Stimulated activated CD4-positive, alpha-beta T cell treated with anti-CD3 and anti-CD28 coated beads, Interleukin-1b, Interleukin-23, amount 100 ng/mL, for 48 hours (primary cell): Measurements from ENCODE around the gene ABAT.
"Not testable (repeated sequence)": the region's sequence is repeated elsewhere in the genome, so short reads cannot be mapped to it uniquely, and the experiment has no call there.

Experiments
- DNase-seq: peaks from one replicate; pipeline ENCODE4 v3.0.0-alpha.2; 2020

Gene ABAT

DNA sequence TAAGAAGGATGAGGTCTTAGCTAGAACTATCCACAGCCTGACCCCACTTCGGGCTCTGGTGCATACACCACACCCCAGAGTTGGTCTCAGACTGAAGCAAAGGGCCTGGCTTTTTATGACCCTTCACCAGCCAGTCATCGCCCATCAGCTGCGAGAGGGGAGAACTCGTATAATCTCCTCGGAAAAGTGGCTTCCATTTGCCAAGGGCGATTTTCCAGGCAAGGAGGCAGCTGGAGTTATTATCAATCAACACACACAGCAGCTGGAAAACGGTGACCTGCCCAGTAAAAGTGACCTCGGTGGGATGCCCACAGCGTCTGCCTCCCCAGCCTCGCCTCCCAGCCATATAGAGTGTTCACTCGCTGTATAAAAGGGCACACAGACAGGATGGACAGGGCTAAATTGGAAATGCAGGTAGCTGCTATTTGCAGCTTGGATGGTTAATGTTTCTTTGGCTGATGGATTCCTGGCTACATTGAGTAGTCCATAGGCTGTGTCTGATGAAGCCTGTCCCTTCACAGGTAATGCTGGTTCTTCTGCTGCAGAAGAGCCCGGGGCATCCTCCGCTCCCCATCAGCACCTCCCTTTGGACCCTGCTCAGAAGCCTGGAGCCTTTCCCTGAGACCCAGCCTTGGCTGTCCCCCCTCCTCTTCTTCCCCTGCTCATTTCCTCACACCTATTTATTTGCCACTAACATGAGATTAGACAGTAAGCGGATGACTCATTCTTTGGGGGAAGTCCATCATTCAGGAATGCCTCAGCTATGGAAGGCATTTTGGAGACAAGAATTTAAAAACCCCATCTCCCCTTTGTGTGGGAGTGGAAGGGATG is 77.3 kb downstream of the ABAT start:
- DNase-seq, result no peak

DNA sequence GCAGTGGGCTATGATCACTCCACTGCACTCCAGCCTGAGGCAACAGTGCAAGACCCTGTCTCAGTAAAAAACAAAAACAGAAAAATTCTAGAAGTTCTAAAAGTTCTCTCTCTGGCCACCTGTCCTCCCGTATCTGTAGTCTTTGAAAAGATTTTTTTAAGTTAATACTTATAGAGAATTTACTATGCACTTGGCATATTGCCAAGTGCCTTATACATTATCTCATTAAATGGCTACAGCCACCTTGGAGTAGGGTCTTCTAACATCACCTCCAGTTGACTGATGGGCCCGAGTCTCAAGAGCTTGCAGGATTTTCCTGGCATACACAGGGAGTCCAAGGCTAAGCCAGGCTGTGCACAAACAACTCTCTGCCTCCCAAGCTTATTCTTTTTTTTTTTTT is 78.3 kb downstream of the ABAT start:
- DNase-seq, result no peak

DNA sequence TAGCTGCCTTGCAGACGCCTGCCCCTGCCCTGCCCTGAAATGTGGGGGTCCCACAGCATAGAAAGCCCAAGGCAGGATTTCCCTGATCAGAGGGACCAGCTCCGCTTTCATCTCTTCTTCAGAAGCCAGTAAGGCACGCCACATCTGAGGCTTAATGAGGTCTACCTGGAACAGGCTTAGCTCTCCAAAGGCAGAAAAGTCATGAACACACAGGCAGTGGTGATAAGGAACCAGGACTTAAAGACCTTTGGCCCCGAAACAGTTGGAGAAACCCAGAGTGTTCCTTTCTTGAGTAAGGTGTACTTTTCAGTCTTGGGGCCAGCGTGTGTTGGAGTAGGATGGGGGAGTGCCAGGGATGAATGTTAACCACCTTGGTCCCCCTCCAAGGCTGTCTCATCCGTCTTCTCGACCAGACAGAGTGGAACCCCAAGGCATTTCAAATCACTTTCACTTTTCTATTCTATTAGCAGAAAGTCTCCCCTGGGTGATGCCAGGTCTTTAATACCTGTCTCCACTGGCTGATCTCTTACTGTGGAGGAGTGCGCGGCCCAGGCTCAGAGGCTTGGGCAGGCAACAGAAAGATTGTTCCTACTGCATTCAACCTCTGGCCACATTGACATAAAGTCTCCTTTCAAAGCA is 79.1 kb downstream of the ABAT start:
- no peak for DNase-seq

DNA sequence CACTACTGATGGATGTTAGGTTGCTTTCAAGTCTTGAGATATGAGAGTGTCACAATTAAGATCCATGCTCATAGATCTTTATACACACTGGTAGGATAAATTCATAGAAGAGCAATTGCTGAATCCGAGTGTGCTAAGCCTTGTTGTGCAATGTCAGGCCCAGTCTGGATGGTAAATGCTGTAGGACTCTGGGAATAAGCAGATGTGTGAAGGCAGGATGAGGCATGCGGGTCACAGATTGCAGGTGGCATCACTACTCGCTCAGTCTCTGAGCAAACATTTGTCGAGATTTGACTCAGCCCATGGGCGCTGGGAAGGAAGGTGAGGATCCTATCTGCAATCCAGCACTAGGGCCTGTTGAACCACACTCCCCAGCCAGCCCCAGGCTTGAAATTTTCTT is 82.3 kb downstream of the ABAT start:
- no peak for DNase-seq

DNA sequence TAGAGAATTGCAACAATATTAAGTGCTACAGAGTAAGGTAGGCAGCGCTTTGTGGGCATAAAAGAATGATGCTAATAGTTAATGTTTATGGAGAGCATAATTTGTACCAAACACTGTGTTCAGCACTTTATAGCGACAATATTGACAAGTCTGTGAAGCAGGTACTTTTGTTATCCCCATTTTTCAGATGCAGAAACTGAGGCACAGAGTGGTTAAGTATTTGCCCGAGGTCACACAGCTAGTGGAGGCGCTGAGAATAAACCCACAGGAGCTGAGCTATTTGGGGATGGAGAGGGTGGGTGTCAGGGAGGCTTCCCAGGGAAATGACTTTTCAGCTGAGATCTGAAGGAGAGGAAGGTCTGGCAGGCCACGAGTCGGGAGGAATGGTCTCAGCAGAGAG is 83.6 kb downstream of the ABAT start:
- no peak for DNase-seq

DNA sequence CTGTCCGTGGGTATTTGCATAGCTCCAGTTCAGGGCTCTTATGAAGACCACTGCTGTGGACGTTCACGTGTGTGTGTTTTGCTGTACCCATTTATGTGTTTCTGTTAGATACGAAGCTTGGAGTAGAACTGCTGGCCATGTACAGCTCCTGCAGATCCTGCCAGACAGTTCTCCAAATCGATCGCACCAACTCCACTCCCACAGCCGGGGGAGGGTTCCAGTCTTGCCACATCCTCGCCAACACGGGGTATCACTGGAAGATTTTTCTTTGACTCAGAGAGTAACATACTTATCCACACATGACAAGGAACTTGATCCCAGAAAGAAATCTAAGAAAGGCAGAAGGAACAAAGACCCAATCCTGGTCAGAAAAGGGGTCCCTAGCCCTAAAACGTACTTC is 85.6 kb downstream of the ABAT start:
- no peak for DNase-seq

DNA sequence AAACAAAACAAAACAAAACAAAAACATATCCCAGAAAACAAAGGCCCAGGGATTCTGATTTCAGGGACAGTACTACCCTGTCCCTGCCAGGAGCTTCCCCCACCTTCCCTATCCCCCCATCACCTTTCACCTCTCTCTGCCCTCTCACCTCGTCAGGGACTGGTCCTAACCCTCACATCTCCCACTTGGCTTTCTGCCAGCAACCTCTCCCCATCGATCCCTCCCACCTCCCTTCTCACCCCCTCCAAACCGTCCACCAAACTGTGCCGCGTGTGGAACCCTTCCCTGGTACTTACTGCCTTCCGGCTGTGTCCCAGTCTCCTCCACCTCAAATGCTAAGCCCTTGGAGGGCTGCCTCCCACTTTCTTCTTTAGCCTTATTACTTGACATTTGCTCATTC is 86.7 kb downstream of the ABAT start:
- no peak for DNase-seq

DNA sequence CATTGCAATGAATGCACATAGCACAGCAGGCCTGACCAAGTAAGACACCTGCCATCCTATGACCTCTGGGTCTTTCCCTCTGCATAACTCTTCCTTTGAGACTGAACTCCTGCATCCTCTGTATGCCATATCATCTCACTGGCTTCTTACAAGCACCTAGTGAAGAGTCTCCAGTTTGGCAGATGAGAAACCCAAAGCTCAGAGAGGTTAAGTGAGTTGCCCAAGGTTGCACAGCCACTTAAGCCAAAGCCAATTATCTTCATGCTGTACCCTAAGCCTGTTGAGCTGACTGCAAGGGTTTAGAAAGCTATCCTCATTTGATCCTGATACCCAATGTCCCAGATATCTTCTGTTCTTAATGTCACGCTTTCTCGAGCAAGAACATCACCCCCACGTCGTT is 87.8 kb downstream of the ABAT start:
- no peak for DNase-seq

DNA sequence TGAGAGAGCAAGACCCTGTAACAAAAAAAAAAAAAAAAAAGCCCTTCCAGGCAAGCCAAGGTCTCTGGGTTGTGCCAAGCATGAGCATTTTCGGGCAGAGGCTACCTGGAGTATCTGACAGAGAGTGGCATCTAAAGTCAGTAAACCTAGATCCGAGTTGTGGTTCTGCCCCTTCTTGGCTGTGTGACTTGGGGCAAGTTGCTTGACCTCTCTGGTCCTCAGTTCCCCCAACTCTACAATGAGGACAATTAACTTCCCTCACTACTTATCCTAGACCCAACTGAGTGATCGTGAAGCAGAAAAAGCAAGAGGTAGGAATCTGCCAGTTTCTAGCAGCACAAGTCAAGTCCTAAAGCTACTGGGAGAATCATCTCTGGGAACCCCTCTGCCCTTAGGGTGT is 88.7 kb downstream of the ABAT start:
- no peak for DNase-seq

DNA sequence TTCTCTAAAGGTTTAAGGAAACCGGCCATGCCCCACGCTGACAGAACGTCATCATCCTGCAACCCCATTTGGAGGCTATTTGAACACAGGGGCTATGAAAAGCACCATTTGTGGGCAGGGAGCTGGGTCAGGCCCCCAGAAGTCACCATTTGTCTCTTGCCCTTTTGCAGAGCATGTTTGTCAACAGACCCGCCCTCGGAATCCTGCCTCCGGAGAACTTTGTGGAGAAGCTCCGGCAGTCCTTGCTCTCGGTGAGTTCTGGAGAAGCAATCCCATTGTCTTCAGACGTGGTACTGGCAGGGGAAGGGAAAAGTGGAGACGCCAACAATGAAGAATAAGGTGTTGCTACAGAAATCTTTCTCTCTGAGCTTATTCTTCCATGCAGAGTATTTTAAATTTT is 89.5 kb downstream of the ABAT start:
- DNase-seq, result no peak

DNA sequence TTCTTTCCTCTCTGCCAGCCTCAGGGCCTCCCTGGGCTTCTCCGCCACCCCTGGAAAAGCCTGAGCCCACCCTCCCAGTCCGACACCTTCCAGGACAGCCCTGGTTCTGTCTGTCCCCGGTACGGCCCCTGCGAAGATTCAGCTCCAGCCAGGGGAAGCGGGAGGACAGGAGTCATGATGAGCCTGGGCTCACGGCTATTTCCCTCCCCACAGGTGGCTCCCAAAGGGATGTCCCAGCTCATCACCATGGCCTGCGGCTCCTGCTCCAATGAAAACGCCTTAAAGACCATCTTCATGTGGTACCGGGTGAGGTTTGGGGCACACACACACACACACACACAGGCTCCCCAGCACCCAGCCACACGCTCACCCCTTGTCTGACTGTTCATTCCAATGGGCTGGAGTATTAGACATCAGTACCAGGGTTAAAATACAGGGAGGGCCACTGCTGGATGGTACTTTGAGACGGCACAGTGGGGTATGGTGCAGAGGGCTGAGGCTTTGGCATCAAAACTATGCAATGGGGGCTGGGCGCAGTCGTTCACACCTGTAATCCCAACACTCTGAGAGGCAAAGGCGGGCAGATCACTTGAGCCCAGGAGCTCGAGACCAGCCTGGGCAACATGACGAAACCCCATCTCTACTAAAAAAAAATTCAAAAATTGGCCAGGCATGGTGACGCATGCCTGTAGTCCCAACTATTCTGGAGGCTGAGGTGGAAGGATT is 90.3 kb downstream of the ABAT start:
- no peak for DNase-seq

DNA sequence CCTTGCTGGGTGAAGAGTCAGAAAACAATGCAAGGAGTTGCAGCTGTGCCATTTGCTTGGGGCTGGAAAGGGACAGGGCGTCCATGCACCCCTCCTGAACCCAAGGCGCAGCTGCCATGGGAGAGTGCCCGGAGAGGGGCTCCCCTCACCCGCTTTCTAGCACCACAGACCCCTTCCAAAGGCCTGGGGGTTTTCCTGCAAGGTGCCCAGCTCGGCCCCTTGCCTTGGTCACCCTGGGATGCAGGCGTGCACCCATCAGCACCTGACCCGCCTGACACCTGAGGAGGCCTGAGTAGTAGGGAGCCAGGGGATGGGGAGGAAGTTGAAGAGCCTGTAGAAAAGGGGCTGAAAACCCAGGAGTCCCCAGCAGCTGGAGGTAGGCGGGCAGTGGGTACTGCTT is 92.8 kb downstream of the ABAT start:
- DNase-seq, result no peak

DNA sequence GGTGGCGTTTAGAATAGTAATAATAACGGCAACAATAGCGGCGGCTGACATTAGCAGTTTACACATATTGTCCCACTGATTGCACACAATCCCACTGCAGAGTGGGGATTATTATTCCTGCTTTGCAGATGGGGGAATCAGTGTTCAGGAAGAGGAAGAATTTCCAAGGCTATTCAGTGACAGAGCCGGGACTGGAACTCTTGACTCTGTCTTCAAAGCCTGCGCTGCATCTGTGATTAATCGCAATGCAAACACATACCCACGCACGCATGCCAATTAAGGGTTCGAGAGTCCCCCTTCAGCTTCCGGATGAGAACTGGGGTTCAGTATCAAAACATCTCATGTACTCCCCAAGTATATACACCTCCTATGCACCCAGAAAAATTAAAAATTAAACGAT is 93.9 kb downstream of the ABAT start:
- DNase-seq, result no peak

DNA sequence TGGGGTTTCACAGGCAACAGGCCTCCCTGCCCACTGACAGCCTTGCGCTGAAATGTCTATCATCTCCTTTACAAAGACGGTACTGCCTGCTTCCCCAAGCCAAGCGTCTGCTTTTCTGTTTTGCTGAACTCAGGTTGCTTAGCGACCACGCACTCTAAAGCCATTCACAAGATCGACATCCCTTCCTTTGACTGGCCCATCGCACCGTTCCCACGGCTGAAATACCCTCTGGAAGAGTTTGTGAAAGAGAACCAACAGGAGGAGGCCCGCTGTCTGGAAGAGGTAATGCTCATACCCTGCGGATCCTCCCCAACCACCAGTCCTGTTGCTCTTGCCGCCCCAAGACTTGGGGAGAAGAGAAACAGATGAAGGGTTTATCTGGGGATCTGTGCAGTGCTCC is 94.3 kb downstream of the ABAT start:
- no peak for DNase-seq

DNA sequence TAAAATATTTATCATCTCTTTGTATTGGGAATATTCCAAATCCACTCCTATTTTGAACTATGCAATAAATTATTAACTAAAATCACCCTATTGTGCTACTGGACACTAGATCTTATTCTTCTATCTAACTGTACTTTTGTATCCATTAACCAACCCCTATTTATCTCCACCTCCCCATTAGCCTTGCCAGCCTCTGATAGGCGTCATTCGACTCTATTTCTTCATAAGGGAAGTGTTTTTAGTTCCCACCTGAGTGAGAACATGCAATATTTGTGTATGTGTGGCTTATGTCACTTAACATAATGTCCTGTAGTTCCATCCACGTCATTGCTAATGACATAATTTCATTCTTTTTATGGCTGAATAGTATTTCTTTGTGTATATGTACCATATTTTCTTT is 99.1 kb downstream of the ABAT start:
- DNase-seq, result no peak

DNA sequence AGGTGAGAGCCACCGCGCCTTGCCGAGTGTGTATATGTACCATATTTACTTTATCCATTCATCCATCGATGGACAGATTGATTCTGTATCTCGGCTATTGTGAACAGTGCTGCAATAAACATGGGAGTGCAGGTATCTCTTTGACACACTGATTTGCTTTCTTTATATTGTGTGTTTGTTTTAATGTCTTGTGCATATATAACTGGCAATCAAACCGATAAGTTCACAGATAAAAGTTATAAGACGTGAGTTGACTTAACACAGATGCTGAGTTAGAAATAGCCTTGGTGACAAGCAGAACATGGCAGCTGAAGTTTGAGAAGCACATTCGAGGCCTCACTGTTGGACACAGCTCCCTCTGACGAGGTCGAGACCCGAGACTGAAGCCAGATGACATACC is 99.8 kb downstream of the ABAT start:
- DNase-seq, result no peak

DNA sequence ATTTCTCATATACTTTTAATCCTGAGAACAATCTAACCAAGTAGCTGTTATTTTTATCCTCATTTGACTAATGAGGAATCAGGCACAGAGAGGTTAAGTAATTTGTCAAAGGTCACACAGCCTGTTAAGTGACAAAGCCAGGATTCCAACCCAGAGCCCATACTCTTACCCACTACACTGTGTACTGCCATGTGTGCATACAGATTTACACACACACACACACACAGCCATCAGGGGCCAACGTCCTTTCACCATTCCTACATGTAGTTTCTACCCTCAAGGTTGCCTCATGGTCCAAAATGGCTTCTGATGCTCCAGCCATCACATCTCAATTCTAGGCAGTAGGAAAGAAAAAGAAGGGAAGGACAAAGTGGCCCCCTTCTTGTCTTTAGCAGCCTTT is 100.9 kb downstream of the ABAT start:
- DNase-seq, result no peak

DNA sequence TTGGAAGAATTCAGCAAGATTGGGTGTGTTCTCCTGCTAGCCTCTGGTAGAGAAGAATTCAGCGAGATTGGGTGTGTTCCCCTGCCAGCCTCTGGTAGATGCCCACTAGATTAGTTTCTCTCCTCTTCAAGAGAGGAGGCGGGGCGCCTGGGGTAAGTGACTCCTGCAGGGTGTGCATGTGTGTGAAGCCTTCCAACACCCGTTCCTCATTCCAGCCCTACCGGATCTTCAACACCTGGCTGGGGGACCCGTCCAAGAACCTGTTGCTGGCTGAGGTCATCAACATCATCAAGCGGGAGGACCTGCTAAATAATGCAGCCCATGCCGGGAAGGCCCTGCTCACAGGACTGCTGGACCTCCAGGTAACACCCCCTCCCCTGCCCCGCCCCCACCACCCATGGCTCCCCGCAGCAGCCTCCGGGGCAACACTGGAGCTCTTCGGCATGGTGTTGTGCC is 101.7 kb downstream of the ABAT start:
- no peak for DNase-seq

DNA sequence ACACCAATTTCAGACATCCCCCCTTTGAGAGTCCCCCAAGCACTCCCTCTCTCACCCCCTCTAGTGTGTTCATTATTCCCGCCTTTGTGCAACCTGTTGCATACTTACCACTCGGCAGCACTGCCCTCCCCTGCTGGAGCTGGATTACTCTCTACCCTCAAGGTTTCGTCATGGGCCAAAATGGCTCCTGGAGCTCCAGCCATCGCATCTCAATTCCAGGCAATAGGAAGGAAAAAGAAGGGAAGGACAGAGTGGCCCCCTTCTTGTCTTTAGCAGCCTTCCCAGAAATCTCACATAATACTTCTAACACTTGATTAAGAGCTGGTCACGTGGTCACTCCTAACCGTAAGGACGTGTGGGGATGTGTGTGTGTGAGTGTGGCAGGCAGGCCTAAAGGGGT is 102.8 kb downstream of the ABAT start:
- DNase-seq, result no peak

DNA sequence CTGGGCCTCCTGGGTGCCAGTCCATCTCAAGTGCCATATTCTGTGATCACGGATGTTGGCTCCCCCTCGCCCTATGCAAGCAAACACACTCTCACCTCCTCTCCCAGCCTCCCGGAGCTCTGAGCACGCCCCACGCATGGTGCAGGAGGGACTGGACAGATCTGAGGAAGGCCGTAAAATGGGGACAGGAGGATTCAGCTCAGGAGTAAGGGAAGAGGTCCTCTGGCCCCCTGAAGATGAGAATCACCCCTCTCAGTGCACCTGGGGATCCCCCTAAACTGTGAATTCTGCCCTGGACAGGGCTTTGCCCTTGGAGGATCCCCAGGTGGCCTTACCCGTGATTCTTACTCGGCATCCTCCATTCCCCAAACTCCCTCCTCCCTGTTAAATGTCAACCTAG is 107.4 kb downstream of the ABAT start:
- no peak for DNase-seq

DNA sequence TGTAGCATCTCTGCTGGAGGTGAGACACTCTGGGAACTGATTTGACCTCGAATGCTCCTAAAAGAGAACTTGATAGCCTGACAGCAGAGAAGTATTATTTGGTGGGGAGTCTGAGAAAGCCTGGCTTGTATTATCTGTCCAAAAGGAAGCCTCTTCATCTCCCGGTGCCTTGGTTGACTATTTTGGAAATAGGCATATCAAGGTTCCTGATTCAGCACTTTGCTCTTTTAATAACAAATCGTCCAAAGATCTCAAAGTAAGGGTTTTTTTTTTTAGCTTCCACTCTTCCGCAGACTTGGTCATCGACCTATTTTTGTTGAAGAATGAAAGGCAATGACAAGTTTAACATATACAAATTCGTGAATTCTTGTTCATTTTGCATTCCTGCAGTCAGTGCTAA is 108.3 kb downstream of the ABAT start:
- no peak for DNase-seq

DNA sequence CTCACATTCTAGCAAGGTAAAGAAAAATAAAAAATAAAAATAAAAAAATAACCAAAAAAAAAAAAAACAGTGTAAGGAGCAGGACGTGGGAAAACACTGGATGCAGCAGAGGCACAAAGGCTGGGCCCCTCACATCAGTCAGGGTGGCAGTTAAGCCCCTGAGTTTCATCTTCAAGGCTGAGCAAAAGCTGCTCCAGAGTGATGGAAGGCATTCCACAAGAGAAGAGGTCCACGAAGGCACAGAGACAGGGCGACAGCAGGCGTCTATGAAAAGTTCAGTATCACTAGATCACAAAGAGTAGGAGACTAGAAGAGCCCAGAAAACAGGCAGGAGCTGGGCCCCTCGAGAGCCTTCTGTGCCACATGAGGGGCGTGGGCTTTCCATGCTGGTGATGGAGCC is 111.0 kb downstream of the ABAT start:
- no peak for DNase-seq

DNA sequence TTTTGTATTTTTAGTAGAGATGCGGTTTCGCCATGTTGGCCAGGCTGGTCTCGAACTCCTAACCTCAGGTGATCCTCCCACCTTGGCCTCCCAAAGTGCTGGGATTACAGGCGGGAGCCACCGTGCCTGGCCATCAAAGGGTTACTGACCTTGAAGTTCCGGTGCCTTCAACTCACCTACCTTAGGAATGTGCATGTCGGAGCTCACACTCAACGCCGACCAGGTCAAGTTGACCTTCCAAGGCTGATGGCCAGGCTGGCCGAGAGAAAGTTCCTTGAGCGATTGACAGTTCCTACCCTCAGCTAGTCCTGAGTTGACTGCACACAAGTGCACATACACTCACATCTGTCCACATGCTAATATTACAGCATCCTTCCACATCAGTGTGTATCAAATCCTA is 111.9 kb downstream of the ABAT start:
- DNase-seq, result not testable (repeated sequence)

DNA sequence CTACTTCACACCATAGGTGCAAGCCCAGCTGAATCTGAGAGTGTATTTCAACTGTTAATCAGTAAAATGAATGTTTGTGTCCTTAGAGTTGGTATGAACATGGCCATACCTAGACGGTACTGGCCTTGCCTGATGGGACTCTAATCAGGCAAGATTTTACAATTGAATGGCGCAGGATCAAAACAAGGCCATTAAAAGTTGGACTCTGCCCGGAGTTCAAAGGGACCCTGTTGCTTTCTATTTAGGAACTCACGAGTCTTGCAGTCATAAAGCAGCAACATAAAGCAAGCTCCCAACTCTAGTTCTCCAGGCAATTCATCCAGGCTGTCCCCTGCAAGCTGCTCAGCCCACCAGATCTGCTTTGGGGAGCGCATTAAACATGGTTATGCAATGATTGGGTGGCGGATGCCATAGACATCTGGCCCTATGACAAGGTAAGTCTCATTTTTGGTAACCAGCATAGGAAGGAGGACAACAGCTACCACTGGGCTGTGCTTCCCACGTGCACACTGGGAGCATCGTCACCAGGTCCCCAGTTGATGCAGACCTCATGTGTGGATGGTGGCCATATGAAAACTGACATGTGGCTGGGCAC is 114.3 kb downstream of the ABAT start:
- no peak for DNase-seq
